Central memory CD8-positive, alpha-beta T cell (primary cell): ENCODE results near the gene TMEM100.

Source experiments
- ATAC-seq: fragments of 150-1000 bp; cut with Tn5 transposase; replicated peaks from 2 replicates; pipeline ENCODE4 v1.10.0; 2022; ENCODE audit warnings: mild to moderate bottlenecking, moderate FRiP score, moderate number of reproducible peaks; ENCODE audit not compliant: poor library complexity, severe bottlenecking; ENCODE audit errors: extremely low read depth
- DNase-seq, 2 donors: peaks; one replicate each; pipeline ENCODE4 v3.0.0; 2021; ENCODE audit warnings: low spot score in 2 of 2
- H3K27ac Mint-ChIP-seq: one replicate; pipeline ENCODE4 v1.8.0; 2022; ENCODE audit warnings: low read depth, mild to moderate bottlenecking, moderate library complexity, mixed read lengths
- H3K27me3 Mint-ChIP-seq: one replicate; pipeline ENCODE4 v1.8.0; 2022; ENCODE audit warnings: mixed read lengths
- H3K36me3 Mint-ChIP-seq: one replicate; pipeline ENCODE4 v1.8.0; 2022; ENCODE audit warnings: mild to moderate bottlenecking, moderate library complexity, mixed read lengths; ENCODE audit not compliant: insufficient read depth
- H3K4me1 Mint-ChIP-seq: one replicate; pipeline ENCODE4 v1.8.0; 2022; ENCODE audit warnings: mixed read lengths
- H3K4me3 Mint-ChIP-seq: one replicate; pipeline ENCODE4 v1.8.0; 2022; ENCODE audit warnings: mild to moderate bottlenecking, moderate library complexity, mixed read lengths
- H3K9me3 Mint-ChIP-seq: one replicate; pipeline ENCODE4 v1.8.0; 2022; ENCODE audit warnings: mixed read lengths

The TMEM100 gene, protein sequence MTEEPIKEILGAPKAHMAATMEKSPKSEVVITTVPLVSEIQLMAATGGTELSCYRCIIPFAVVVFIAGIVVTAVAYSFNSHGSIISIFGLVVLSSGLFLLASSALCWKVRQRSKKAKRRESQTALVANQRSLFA

DNA sequence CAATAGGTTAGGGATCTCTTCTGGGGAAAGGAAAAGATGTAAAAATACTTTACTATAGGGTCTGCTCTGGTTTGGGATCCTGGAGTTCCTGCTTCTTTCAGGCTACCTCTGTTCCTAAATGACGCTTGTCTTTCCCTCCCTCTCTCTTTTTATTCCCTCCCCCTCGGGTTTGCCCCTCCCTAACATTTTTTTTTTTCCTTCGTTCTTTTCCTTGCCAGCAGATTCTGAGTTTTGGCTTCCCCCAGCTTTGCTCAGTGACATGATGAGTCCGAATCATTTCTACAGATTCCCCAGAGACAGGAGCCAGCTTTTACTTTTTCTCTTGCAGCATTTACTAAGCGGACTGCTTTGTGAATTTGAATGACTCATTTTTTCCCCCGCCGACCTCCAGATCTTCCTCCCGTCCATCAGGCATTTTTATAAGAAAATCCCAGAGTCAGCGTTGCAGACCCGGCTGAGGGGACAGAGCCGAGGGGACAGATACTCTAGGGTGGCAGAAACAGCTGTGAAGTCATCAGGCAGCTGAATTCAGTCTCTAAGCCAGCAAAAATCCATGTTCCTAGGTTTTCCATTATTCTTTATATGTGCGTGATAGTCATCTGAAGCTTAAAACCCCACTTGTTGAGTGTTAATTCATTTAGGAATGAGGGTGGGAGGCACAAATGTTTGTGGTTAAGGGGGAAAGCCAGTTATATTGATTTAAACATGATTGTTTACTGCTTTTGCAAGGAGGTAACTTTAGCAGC, at the start of gene TMEM100:
Gene TMEM100, minus strand, starts transcription at position 123 of the 746 bp plus-strand sequence. CDS start 1,794 bp downstream, outside the sequence.
- no peaks in the 10 kb centered on the region for H3K4me1 Mint-ChIP-seq
- DNase-seq (no peak), ATAC-seq (no peak)
- no peaks in the 10 kb centered on the region for H3K36me3 Mint-ChIP-seq
- H3K27ac Mint-ChIP-seq: no peak within 1 kb of the TSS
- H3K9me3 Mint-ChIP-seq: no peaks in the 10 kb centered on the region
- H3K4me3 Mint-ChIP-seq: no peak within 1 kb of the TSS
- H3K27me3 Mint-ChIP-seq: peaks cover 86% of the 10 kb centered on the region

GRCh38 chr17:55772086-55772485, 49.4 kb upstream of the TMEM100 start:
- peaks cover 18% of the 10 kb centered on the region for H3K36me3 Mint-ChIP-seq
- H3K27ac Mint-ChIP-seq: no peak overlapping the region
- H3K4me1 Mint-ChIP-seq: no peaks in the 10 kb centered on the region
- no peak for ATAC-seq
- DNase-seq: no peak
- H3K9me3 Mint-ChIP-seq: no peaks in the 10 kb centered on the region
- no peaks in the 10 kb centered on the region for H3K27me3 Mint-ChIP-seq
- H3K4me3 Mint-ChIP-seq: no peak overlapping the region

DNA sequence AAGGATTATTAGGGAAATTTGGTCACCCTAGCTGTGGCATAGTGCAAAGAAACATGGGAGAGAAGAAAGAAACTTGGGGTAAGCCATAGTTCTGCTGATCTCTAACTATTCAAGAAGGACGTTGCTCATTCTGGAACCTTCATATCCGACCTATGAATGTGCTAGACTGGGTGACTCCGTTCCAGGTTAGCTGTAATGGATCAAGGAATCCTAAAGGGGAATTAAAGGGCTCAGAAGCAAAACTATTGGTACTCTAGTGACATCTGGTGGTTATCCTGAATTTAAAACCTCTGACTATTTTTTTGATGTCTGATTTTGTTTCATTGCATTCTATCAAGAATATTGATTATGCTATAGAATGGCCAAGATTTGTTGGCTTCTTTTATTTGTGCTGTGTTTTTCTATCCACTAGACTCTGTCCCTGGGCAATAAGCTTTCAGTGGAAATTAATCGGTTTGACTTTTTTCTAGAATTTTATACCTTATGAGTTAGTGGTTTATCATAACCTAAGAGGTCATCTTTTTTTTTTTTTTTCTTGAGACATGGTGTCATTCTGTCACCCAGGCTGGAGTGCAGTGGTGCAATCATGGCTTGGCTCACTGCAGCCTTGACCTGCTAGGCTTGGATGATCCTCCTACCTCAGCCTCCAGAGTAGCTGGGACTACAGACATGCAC, 47.7 kb upstream of the TMEM100 start:
- no peak overlapping the region for H3K27ac Mint-ChIP-seq
- H3K4me3 Mint-ChIP-seq: no peak overlapping the region
- H3K9me3 Mint-ChIP-seq: no peaks in the 10 kb centered on the region
- H3K27me3 Mint-ChIP-seq: no peaks in the 10 kb centered on the region
- ATAC-seq: no peak
- peaks cover 12% of the 10 kb centered on the region for H3K36me3 Mint-ChIP-seq
- no peaks in the 10 kb centered on the region for H3K4me1 Mint-ChIP-seq
- no peak for DNase-seq

DNA sequence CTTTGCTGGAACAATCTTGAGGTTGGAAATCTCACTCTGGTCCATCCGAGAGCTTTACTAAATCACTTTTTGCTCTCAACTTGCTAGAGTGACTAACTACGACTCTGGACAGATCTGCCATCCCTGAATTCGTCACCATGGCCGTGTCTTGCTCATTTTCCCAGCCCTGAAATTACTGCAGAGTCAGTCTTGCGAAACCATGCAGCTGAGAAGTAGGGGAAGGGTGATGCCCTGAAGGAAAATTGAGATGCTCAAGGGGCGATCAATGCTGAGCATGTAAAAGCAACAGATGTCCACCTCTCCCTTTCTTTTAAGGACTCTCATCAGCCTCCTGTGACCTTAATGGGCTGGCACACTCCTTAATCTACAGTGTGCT, 46.9 kb upstream of the TMEM100 start:
- DNase-seq (no peak), ATAC-seq (no peak)
- Mint-ChIP-seq H3K36me3 (peaks cover 11% of the 10 kb centered on the region), H3K9me3 (no peaks in the 10 kb centered on the region), H3K4me1 (no peaks in the 10 kb centered on the region), H3K27ac (no peak overlapping the region), H3K27me3 (no peaks in the 10 kb centered on the region), H3K4me3 (no peak overlapping the region)

- ATAC-seq (no peak), DNase-seq (no peak)
- H3K27me3 Mint-ChIP-seq: no peaks in the 10 kb centered on the region
- H3K36me3 Mint-ChIP-seq: peaks cover 10% of the 10 kb centered on the region
- H3K9me3 Mint-ChIP-seq: no peaks in the 10 kb centered on the region
- no peaks in the 10 kb centered on the region for H3K4me1 Mint-ChIP-seq
- no peak overlapping the region for H3K4me3 Mint-ChIP-seq
- H3K27ac Mint-ChIP-seq: no peak overlapping the region
These were observed 46.4 kb upstream of the TMEM100 start for GRCh38 chr17:55768936-55769624.

DNA sequence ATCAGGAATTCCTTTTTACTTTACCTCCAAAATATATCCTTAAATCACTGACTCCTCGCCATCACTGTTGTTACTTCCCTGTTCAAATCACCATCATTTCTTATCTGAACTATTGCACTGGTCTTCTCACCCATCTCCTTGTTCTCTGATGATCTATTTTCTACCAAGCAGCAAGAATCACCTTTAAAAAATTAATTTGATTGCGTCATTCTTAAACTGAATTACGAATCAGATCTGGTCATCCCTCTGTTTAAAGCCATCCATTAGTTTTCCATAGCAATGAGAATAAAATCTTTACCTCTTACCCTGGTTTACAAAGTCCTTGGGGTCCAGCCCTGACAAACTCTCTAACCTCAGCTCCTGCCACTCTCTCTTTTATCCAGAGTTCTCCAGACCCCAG, 42.8 kb upstream of the TMEM100 start:
- no peak overlapping the region for H3K4me3 Mint-ChIP-seq
- H3K27me3 Mint-ChIP-seq: no peaks in the 10 kb centered on the region
- no peaks in the 10 kb centered on the region for H3K9me3 Mint-ChIP-seq
- ATAC-seq (no peak), DNase-seq (no peak)
- H3K4me1 Mint-ChIP-seq: no peaks in the 10 kb centered on the region
- no peak overlapping the region for H3K27ac Mint-ChIP-seq
- H3K36me3 Mint-ChIP-seq: peaks cover 3% of the 10 kb centered on the region

DNA sequence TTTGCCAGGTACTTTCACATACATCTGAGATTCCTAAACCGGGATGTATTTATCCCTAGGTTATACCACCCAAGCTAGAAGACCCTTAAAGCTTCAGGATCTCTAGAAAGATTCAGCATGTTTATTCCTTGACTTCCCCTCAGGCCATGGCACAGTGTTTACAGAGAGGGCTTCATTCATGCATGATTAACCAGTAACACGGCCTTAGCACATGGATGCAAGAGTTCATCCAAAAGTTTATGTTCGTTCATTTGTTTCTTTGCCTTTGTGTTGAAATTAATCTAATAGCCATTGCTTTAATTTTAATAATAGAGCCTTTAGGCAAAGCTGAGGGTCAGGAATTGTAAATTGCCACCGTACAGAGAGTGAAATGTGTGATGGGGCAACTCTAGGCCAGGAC, 41.9 kb upstream of the TMEM100 start:
- no peaks in the 10 kb centered on the region for H3K4me1 Mint-ChIP-seq
- no peaks in the 10 kb centered on the region for H3K9me3 Mint-ChIP-seq
- H3K27ac Mint-ChIP-seq: no peak overlapping the region
- H3K4me3 Mint-ChIP-seq: no peak overlapping the region
- DNase-seq: no peak
- no peaks in the 10 kb centered on the region for H3K27me3 Mint-ChIP-seq
- no peak for ATAC-seq
- peaks cover under 1% of the 10 kb centered on the region for H3K36me3 Mint-ChIP-seq

DNA sequence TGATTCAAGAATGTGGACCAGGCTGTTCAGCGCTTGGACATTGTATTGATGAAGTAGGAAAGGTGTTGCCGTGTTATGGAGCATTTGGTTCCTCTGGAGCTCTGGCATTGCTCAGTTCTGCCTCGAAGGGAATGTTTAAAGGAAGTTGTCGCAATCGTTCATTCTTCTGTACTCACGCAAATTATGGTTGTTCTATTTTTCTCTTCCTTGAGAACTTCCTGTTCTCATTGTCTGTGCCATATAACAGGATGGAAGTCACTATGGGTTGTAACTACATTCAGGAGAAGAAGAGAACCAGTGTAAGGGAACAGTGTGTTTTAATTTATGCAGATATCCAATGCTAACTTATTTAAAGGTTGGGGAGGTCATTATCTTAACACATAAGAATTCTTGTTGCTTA, 41.2 kb upstream of the TMEM100 start:
- Mint-ChIP-seq H3K4me3 (no peak overlapping the region), H3K4me1 (no peaks in the 10 kb centered on the region), H3K27ac (no peak overlapping the region), H3K36me3 (no peaks in the 10 kb centered on the region), H3K9me3 (no peaks in the 10 kb centered on the region), H3K27me3 (no peaks in the 10 kb centered on the region)
- no peak for DNase-seq
- no peak for ATAC-seq

DNA sequence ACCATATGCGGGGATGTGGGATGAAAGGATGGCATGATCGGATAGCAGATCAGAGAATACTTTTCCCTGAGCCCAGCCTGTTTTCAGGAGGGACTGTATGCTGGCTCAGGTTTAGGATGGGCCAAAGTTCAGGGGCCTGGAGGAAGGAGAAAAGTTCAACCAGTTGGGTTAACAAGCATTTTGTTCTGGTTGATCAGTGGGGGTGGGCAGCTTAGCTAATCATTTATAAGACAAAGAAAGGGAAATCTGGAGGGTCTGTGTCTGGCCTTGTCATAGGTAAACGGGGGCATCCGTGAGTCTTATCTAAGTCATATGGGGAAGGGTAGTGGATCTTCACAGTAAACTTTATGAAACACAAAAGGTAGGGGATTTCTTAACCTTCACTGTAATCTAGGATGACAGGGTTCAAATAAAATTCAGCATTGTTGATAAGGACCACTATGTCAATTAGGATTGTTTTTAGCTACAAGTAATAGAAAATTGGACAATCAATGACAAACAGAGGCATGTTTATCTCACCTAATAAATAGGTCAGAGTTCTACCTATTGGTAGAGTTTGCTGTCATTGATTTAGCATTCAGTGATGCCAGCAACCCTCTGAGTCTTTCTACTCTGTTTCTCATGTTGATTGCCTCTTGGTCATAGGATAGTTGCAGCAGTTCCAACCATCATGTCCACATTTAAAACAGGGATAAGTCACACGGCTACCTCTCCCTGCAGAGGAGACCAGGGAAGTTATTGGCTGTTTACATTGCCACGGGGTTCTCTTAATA, 39.6 kb upstream of the TMEM100 start:
- Mint-ChIP-seq H3K27ac (no peak overlapping the region), H3K9me3 (no peaks in the 10 kb centered on the region), H3K27me3 (no peaks in the 10 kb centered on the region), H3K4me1 (no peaks in the 10 kb centered on the region), H3K36me3 (no peaks in the 10 kb centered on the region), H3K4me3 (no peak overlapping the region)
- ATAC-seq: no peak
- no peak for DNase-seq

- Mint-ChIP-seq H3K4me1 (no peaks in the 10 kb centered on the region), H3K27me3 (no peaks in the 10 kb centered on the region), H3K27ac (no peak overlapping the region), H3K36me3 (no peaks in the 10 kb centered on the region), H3K4me3 (no peak overlapping the region), H3K9me3 (no peaks in the 10 kb centered on the region)
- ATAC-seq: no peak
- DNase-seq: no peak
These were observed 38.1 kb upstream of the TMEM100 start for GRCh38 chr17:55760643-55761355.

- Mint-ChIP-seq H3K9me3 (no peaks in the 10 kb centered on the region), H3K27me3 (no peaks in the 10 kb centered on the region), H3K27ac (no peak overlapping the region), H3K36me3 (no peaks in the 10 kb centered on the region), H3K4me3 (no peak overlapping the region), H3K4me1 (peaks cover 1% of the 10 kb centered on the region)
- ATAC-seq (no peak), DNase-seq (no peak)
These were observed 35.5 kb upstream of the TMEM100 start for GRCh38 chr17:55758171-55758570.

GRCh38 chr17:55757659-55758058, 35.0 kb upstream of the TMEM100 start:
- Mint-ChIP-seq H3K36me3 (no peaks in the 10 kb centered on the region), H3K4me3 (no peak overlapping the region), H3K9me3 (no peaks in the 10 kb centered on the region), H3K4me1 (peaks cover 5% of the 10 kb centered on the region), H3K27ac (no peak overlapping the region), H3K27me3 (no peaks in the 10 kb centered on the region)
- ATAC-seq: no peak
- no peak for DNase-seq
